HEK293T (cell line): Measurements from ENCODE around the gene SERPINA12.

Source experiments
- CTCF ChIA-PET: fragments of 350-600 bp; formaldehyde crosslinking; extraction: SDS; loops from one replicate; lab custom pipeline; 2021; ENCODE audit warnings: antibody characterized with exemption, inconsistent platforms; lab: Yijun Ruan, JAX
- POLR2A ChIA-PET: fragments of 350-600 bp; formaldehyde crosslinking; extraction: SDS; loops from one replicate; lab custom pipeline; 2020; ENCODE audit warnings: antibody characterized with exemption, inconsistent platforms; lab: Yijun Ruan, JAX
- DNase-seq: peaks from one replicate; pipeline ENCODE4 v3.0.0; 2012; ENCODE audit warnings: mixed read lengths; ENCODE audit errors: extremely low spot score
- ARNT ChIP-seq: fragments of 450-650 bp; IDR thresholded peaks from 2 replicates; pipeline ENCODE4 v1.6.1; 2017; ENCODE audit warnings: mild to moderate bottlenecking
- BHLHE40 ChIP-seq: fragments of 450-650 bp; IDR thresholded peaks from 2 replicates; pipeline ENCODE4 v1.6.1; 2016; ENCODE audit warnings: mild to moderate bottlenecking, moderate library complexity, borderline replicate concordance
- CTBP1 ChIP-seq: fragments of 450-650 bp; IDR thresholded peaks from 2 replicates; pipeline ENCODE4 v1.6.1; 2016; ENCODE audit warnings: borderline replicate concordance
- ELF4 ChIP-seq: fragments of 450-650 bp; IDR thresholded peaks from 2 replicates; pipeline ENCODE4 v1.6.1; 2017; ENCODE audit warnings: antibody characterized with exemption
- FOXA1 ChIP-seq: fragments of 450-650 bp; IDR thresholded peaks from 2 replicates; pipeline ENCODE4 v1.6.1; 2016; ENCODE audit warnings: mild to moderate bottlenecking
- FOXK2 ChIP-seq: fragments of 450-650 bp; IDR thresholded peaks from 2 replicates; pipeline ENCODE4 v1.6.1; 2016; ENCODE audit warnings: mild to moderate bottlenecking
- FOXM1 ChIP-seq: fragments of 450-650 bp; IDR thresholded peaks from 2 replicates; pipeline ENCODE4 v1.6.1; 2017; ENCODE audit warnings: mild to moderate bottlenecking, borderline replicate concordance
- HDGF ChIP-seq: fragments of 450-650 bp; IDR thresholded peaks from 2 replicates; pipeline ENCODE4 v1.6.1; 2017; ENCODE audit warnings: antibody characterized with exemption, borderline replicate concordance
- L3MBTL2 ChIP-seq: fragments of 450-650 bp; conservative IDR thresholded peaks from 2 replicates; pipeline ENCODE4 v1.6.1; 2016; ENCODE audit warnings: mild to moderate bottlenecking
- LEF1 ChIP-seq: fragments of 450-650 bp; IDR thresholded peaks from 2 replicates; pipeline ENCODE4 v1.6.1; 2017; ENCODE audit warnings: mild to moderate bottlenecking, borderline replicate concordance
- NFRKB ChIP-seq: fragments of 450-650 bp; IDR thresholded peaks from 2 replicates; pipeline ENCODE4 v1.6.1; 2016; ENCODE audit warnings: mild to moderate bottlenecking, moderate library complexity
- PKNOX1 ChIP-seq: fragments of 450-650 bp; IDR thresholded peaks from 2 replicates; pipeline ENCODE4 v1.6.1; 2016
- SP1 ChIP-seq: fragments of 450-650 bp; IDR thresholded peaks from 2 replicates; pipeline ENCODE4 v1.6.1; 2017
- SUZ12 ChIP-seq: fragments of 450-650 bp; IDR thresholded peaks from 2 replicates; pipeline ENCODE4 v1.6.1; 2016; ENCODE audit warnings: mild to moderate bottlenecking
- TARDBP ChIP-seq: fragments of 450-650 bp; IDR thresholded peaks from 2 replicates; pipeline ENCODE4 v1.6.1; 2016
- ZNF384 ChIP-seq: fragments of 450-650 bp; IDR thresholded peaks from 2 replicates; pipeline ENCODE4 v1.6.1; 2016

Gene SERPINA12

DNA sequence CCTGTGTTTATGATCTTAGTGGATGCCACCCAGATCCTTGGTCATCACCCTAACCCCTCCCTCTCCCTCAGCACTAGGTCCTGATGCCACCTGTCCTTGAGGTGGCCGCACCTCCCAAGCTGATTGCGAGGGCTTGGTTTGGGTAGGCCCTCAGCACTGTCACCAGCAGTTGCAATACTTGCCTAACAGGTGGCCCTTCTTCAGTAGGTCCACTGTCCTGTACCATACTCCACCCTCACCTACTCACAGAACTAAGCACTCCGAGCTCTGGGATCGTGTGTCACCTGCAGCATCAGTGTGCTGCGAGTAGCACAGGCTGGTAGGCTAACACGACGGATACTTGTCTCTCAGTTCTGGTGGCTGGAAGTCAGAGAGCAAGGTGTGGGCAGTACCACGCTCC lies 14.0 kb upstream of the SERPINA12 start:
- DNase-seq = no peak
- CTCF ChIA-PET = interaction anchor here (2.0 kb wide), 1 partner anchor 25 kb away, joined by 7 read pairs; no protein-coding TSS in a partner anchor
- TF ChIP-seq HDGF (no peak), SUZ12 (no peak), PKNOX1 (no peak)
- POLR2A ChIA-PET = no interaction called here

- TF ChIP-seq LEF1 (no peak), NFRKB (no peak), ELF4 (no peak), SP1 (no peak), BHLHE40 (no peak), FOXA1 (no peak), PKNOX1 (no peak), TARDBP (no peak), FOXK2 (no peak), FOXM1 (no peak), ZNF384 (no peak), SUZ12 (no peak), HDGF (no peak), ARNT (no peak), CTBP1 (no peak), L3MBTL2 (no peak)
- no peak for DNase-seq
- POLR2A ChIA-PET = no interaction called here
- CTCF ChIA-PET = interaction anchor here (2.0 kb wide), 1 partner anchor 26 kb away, joined by 7 read pairs; no protein-coding TSS in a partner anchor
Measured at GRCh38 chr14:94522115-94522724, 13.0 kb upstream of the SERPINA12 start.

DNA sequence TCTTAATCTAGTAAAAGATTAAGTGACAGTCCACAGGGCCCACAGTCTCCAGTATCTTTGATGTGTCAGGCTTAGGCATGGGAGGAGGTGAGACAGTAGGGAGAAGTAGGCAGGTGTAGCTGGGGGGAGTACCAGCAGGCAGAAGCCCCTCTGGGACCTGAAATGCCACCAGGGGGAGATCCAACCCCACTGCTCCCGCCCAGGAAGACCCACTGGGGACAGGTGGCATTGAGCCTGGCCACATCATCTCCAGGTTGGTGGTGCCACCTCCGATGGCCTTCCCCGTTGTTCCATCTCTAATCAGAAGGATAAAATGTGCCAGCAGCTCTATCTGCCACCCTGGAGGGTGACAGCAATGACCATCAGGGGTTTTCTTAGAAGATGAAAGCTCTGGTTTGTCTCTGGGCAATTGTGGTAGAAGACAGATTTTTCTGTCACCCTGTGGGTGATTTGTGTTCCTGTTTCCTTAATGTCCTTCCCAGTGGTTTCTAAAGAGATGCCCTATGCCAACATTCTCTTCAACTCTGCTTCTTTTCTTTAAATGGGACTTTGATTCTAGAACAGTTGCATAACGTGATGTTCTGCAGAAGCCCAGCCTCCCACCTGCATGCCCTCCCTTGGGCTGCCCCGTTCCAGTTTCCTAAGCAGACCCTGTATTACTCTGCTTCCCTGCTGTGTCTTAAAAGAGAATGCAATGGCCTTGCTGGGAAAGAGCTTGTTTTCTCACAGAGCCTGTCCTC lies 12.3 kb upstream of the SERPINA12 start:
- CTCF ChIA-PET = interaction anchor here (2.0 kb wide), 1 partner anchor 27 kb away, joined by 7 read pairs; no protein-coding TSS in a partner anchor
- DNase-seq = no peak
- POLR2A ChIA-PET = no interaction called here
- no peak for TF ChIP-seq SUZ12
- TF ChIP-seq FOXM1 = no peak
- TF ChIP-seq FOXA1 = no peak
- TF ChIP-seq L3MBTL2 = no peak
- no peak for TF ChIP-seq ARNT
- TF ChIP-seq HDGF = no peak
- no peak for TF ChIP-seq ZNF384
- no peak for TF ChIP-seq CTBP1
- TF ChIP-seq LEF1 = no peak
- no peak for TF ChIP-seq BHLHE40
- TF ChIP-seq FOXK2 = no peak

DNA sequence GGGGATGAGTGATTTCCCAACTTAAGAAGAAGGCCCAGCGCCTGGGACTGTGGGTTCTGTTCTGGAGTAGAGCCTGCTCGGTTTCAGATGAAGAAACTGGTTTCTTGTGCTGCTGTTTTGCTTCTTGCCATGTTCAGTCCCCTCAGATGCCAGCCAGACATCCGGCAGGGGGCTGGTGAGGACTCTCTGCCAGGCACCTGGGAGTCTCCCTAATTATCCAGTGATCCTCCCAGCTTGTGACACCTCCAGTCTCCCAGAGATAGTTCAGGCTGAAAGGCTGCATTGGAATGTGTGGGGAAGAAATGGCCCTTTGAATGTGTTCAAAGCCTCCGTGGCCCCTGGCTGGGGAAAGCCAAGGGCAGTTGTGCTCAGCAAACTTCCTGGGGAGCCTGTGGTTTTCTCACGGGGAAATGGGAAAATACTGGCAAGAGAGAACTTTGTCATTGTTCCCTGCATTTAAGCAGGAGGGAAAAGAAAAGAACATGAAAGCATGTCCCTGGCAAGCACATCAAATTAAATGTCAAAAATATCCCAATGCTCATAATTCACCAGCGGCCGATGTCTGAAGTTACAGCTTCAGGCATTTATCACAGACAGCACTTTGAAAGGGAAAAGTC lies 8.5 kb upstream of the SERPINA12 start:
- CTCF ChIA-PET = interaction anchor here (0.7 kb wide), 1 partner anchor 32 kb away, joined by 3 read pairs; no protein-coding TSS in a partner anchor
- POLR2A ChIA-PET = no interaction called here
- DNase-seq = no peak
- no peak for TF ChIP-seq FOXA1
- no peak for TF ChIP-seq SP1
- TF ChIP-seq FOXK2 = no peak
- no peak for TF ChIP-seq L3MBTL2
- TF ChIP-seq LEF1 = no peak
- TF ChIP-seq FOXM1 = no peak
- TF ChIP-seq PKNOX1 = no peak
- no peak for TF ChIP-seq BHLHE40
- TF ChIP-seq HDGF = no peak
- no peak for TF ChIP-seq TARDBP
- TF ChIP-seq ZNF384 = no peak
- TF ChIP-seq ELF4 = no peak
- TF ChIP-seq ARNT = no peak

DNA sequence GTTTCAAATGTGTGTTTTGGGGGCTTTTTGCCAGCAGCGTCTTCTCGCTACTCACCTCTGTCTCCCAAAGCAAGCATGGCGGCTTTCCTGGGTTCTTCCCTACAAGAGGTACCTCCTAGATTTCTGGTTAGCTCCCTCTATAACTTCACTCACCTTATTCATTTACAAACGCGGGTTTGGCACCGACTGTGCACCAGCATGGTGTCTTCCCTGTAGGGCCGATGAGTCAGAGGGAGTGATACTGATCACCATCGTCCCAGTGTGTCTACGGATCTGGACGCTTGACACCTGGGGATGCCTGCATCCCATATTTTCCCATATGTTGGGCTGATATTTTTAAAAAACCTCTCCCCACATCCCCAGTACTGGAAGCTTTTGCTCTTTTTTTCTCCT lies 8.0 kb upstream of the SERPINA12 start:
- CTCF ChIA-PET = no interaction called here

More for the DNA sequence above, 8.0 kb upstream of the SERPINA12 start:
- POLR2A ChIA-PET = no interaction called here
- TF ChIP-seq SUZ12 = no peak
- TF ChIP-seq PKNOX1 = no peak
- no peak for TF ChIP-seq CTBP1
- DNase-seq = no peak
